Stimulated activated CD8-positive, alpha-beta memory T cell treated with anti-CD3 and anti-CD28 coated beads, Interleukin-2, amount 100 ng/mL, for 1 hour (primary cell): Measurements from ENCODE around the gene SH3TC1.

Source experiments
- DNase-seq, 2 donors: peaks; one replicate each; pipeline ENCODE4 v3.0.0-alpha.2; 2020; ENCODE audit warnings: low read depth in 2 of 2

Gene SH3TC1

DNA sequence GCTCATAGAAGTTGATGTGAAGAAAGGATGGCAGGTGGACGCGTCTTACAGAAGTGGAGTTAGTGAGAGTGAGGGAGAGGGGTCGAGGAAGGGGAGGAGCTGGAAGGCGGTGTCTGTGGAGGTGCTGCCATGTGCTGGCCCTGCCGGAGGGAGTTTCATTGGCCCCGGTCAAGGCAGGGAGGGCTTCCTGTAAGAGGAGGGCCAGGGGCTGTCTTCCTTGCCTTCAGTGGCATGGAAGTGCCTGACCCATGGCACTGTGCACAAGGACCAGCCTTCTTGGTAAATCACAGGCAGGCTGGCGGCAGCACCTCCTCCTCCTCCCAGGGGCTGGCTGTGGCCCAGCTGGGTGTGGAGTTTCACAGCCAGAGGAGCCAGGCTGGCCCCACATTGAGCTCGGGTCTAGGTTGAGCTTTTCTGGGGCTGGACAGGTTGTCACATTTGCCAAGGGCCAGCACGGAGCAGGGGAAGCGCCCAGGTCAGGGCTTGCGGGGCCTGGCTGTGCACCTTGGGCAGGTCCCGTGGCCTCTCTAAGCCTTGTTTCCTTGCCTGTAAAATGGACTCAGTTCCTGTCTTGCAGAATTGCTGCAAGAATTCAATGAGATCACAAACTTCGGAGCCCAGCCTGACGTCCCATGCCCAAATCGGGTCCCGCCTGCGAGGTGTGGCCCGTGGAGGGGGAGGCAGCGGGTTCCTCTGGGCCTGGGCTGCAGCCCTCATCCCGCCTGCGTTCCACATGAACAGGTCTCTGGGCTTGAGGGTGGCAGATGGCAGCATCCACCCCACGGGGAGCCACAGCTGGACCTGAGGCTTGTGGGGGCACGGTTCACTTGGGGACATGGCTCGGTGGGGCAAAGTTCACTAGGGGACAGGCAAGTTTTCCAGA, 77.5 kb downstream of the SH3TC1 start:
- no peak for DNase-seq

DNA sequence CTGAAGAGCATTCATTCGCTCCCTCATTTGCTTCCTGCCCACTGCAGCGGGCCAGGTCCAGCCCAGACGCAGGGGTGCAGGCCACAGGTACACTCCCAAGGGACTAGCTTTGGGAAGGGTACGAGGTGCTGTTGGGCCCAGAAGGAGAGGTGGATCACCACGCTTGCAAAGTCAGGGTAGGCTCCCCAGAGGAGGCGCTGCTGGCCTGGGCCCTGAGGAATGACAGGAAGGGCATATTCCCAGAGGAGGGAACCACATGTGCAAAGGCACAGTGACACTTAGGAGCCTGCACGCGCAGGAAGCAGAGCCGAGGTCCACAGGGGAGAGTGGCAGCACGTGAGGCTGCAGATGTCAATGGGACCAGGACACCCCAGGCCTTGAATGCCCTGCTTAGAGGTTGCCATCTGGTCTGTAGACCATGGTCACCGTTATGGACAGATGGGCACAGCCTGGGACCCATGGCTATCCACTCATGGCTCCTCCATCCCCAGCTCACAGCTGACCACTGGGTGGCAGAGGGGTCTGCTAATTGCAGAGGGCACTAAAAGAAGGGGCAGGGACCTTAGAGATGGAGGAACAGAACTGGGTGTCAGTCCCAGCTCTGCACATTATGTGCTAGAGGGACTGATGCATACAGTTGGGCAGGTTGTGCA, 78.4 kb downstream of the SH3TC1 start:
- no peak for DNase-seq

DNA sequence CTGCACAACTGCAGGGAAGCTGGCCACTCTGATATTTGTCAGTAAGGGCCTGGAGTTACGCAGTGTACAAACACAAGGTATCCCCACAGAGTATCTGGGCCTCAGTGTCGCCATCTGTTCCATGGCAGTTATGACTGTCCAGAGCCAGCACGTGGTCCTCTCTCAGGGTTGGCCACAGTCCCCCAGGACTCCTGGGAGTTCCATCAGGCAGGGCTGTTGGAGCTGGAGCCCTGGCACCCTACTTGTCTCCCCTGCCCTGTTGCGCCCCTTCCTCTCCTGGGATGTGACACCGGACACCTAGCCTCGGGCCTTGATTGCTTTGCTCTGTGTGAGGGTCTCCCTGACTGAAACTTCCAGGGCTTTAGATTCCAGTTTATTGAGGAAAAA, 78.9 kb downstream of the SH3TC1 start:
- no peak for DNase-seq

DNA sequence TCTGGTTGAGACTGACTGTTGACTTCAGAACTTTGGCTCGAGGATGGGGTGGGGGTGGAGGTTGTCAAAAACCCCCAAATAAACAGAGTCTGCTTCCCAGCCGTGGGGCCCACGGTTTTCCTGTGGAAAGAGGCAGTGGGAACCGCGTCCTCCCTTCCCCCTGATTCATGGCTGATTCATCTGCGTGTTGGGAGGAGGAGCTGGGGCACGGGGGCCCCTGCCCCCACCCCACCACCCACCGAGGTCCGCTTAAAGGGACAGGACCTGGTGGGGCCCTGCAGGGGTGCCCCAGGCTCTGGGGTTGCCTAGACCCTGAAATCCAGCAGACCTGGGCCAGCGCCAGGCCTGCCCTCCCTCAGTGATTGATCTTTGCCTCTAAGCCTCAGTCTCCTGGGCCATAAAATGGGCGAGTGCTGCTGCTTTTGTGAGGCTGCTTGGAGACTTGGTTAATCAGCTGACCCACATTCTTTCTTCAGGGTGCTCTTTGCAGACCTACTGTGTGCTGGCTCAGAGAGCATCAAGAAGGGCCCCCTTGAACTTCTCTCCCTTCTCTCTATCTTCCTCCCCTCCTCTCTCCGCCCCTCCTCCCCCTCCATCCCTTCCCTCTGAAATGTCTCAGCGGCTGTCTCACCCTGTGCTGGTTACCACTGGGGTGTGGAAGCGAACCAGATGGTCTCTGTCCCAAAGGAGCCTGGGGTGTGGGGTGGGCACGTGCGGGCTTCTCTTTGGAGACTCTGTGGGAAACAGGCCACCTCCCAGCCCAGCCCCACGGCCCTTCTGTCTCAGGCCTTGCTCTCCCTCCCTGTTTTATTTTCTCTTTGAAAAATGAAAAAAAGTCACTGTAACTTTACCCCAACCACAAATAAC, 79.6 kb downstream of the SH3TC1 start:
- no peak for DNase-seq

DNA sequence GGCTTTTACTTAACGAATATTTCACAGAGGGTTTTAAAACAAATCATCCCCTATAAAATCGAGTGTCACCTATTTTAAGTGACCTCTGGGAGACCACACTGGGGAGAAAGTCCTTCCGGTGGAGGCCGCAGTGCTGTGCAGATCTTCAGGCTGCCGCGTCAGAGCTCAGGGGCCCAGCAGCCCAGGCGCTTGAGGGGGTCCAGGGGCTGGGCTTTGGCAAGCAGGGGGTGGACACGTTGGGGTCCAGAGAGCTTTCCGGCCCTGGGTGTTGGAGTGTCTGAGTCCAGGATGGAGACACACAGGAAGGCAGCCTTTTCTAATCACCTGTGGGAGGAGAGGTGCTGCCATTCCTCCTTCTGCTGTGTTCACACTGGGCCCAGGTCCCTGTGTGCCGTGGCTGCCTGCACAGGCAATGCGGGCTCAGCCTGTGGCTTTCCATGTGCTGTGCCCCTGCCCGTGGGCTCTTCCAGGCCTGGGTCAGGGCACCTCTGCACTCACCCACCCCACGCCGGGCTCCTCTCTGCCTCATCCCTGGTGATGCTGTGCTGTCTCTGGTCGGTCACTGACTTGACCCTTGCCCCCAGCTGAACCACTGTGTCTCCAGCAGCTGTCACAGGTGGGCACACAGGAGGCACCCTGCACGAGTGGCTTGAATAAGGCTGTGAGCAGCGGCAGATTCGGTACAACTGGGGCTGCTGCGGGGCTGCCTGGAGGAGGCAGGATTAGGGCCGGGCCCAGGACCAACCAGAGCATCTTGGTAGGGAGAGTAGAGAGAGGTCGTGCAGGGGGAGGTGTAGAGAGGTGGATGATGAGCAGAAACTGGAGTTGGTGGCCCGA, 80.4 kb downstream of the SH3TC1 start:
- no peak for DNase-seq

DNA sequence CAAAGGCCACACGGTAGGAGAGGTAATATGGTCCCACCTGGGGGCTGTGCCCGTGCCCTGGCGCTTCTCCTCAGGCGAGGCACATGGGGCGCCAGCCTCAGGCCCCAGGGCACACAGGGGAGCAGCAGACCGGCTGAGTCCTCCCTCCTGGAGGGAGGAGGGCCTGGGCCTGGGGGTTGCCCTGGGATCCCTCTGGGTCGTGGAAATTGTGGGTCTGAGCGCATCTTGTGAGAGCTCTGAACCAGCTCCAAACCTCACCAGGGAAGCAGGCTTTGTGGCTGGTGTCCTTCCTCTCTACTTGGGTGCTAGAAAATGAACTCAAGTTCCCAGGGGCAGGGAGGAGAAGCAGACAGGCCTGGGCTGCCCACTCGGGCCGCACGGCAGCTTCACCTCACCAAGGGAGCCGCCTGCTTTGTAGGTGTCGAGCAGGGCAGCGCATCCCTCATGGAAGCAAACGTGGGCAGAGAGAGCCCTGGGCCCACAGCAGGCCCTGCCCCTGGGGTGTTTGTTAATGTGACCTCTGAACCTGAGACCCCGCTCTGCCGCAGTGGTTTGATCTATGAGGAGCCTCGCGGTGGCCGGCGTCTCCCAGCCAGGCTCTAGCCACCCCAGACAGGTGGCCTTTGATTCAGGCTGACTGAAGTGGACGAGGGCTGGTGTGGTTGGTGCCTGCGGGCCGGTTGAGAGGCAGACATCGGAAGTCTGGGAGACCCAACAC, 81.2 kb downstream of the SH3TC1 start:
- DNase-seq = no peak

DNA sequence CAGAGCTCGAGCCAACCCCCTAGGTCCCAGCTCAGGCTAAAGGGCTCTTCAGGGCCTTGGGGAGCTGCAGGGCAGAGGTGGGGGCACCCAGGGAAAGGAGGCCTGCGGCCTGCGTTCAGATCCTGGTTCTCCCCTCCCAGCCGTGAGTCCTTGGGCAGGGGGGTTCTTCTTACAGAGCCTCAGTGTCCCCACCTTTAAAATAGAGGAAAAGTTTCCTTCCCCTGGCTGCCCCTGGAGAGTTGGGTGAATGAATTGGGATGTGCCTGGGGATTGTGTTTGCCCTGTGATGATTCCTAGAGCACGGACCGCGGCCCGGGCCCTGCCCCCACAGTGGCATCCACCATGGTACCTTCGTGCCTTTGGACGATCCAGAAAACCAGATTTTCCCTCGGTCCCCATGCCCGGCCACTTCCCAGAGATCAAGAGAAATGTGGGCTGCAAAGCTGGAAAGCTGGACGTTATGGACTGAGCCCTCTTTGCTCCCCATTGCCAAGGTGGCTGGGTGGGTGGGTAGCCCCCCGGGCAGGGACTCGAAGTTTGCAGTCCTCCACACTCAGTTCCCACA, 81.9 kb downstream of the SH3TC1 start:
- no peak for DNase-seq

DNA sequence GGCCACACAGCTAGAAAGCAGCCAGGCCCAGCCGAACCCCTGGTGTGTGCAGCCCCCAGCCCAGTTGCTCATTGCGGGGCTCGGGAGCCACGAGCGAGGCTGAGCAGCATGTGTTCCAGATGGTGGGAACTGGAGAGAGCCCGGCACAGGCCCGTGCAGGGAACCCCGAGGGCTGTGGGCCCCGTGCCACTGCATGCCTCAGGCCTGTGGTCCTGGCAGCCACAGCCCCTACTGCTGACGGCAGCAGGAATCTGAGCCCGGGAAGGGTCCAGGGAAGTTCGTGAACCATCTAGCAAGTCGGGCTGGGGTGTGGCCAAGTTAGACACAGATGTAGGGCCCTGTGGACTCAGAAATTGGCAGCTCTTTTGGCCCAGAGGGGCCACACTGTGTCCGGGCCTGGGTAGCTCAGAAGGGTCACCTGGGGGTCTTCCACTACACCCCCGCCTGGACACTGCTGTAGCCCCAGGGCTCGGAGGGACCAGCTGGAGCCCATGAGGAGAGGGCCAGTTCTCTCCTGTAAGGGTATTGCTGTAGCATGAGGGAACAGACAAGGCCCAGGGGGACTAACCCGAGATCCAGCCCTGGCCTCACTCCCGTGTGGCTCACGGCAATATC, 82.5 kb downstream of the SH3TC1 start:
- no peak for DNase-seq

DNA sequence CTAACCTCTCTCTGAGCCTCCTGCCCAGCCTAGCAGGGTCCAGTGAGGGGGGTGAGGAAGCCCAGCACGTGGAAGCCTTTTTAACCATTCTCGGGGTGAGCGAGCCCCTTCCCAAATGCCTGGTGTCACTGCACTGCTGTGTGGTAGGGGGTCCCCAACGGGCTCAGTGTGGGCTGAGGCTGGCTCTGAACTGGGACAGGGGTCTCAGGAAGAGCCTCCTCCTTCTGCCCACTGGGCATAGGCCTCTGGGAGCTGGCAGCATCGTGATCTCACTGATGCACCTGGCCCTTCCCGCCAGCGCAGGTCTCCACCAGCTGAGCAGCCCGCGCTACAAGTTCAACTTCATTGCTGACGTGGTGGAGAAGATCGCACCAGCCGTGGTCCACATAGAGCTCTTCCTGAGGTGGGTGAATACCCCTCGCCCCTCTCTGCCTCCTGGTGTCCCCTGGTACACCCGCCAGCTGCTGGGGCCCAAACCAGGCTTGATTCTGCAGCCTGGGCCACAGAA, 83.1 kb downstream of the SH3TC1 start:
- DNase-seq = no peak

DNA sequence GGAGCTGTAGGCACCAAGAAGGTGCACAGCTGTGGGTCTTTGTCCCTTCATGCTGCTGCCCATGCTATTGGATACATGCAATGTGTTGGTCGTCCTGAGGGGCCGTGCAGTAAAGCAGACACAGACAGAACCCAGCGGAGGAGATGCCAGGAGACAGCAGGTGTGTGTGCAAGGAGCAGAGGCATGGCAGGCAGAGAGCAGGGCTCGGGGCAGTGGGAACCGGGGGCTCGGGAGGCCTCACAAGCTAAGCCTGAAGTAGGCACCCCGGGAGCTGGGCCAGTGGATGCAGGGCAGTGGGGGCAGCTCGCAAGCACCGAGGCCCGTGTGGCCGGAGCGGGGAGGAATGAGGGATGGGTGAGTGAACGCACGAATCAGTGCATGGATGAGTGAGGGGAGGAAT, 83.7 kb downstream of the SH3TC1 start:
- no peak for DNase-seq

DNA sequence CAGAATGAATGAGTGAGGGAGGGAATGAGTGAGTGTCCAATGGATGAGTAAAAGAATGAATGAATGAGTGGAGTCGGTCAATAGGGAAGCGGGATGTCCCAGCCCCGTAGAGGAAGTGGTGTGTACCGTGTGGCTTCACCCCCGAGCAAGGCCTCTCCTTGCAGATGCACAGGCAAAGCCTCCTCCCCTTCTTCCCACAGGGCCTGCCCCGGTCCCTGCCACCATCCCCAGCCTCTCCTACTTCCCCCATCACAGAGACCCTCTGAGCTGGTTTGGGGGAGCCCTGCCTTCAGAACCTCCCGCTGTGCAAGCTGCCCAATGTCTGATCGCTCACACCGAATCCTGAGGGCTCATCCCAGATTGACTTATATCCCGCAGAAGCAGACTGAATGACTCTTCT, 84.1 kb downstream of the SH3TC1 start:
- no peak for DNase-seq

DNA sequence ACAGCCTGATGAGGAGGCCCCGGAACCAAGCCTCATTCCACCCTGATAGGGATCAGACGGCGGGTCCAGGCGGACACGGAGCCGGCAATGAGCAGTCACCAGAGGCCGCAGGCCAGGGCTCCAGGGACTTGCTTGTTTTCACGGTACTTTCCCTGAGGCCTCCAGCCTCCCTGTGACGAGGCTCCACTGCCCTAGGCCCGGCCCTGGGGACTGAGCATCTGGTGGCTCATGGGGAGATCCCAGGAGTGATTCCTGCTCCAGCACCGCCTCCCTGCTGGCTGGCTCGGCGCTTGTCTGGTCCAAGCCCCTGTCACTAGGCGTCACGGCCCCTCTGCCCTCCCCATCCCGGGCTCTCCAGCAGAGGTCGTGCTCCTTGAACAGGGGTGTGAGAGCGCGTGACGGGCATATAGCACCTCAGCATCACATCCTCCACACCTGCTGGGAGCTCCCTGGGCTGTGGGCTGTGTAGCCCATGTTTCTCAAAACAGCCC, 84.6 kb downstream of the SH3TC1 start:
- DNase-seq = no peak

DNA sequence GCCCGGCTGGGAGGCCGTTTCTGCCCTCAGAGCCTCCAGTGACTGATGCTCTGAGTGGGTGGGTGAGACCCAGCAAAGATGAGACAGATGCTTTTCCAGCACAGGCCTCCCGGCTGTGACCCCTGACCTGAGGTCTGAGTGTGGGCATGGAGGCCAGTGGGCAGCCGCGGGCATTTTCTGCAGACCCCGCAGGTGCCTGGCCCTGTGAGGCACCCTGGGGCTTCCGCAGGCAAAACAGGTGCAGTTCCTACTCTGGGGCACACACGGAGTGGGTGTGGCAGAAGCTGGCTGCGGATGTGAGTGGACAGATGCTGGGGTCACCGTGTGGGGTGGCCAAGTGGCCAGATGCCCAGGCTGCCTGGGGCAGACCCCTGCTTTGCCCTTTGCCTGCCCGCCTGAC, 85.3 kb downstream of the SH3TC1 start:
- DNase-seq = no peak

DNA sequence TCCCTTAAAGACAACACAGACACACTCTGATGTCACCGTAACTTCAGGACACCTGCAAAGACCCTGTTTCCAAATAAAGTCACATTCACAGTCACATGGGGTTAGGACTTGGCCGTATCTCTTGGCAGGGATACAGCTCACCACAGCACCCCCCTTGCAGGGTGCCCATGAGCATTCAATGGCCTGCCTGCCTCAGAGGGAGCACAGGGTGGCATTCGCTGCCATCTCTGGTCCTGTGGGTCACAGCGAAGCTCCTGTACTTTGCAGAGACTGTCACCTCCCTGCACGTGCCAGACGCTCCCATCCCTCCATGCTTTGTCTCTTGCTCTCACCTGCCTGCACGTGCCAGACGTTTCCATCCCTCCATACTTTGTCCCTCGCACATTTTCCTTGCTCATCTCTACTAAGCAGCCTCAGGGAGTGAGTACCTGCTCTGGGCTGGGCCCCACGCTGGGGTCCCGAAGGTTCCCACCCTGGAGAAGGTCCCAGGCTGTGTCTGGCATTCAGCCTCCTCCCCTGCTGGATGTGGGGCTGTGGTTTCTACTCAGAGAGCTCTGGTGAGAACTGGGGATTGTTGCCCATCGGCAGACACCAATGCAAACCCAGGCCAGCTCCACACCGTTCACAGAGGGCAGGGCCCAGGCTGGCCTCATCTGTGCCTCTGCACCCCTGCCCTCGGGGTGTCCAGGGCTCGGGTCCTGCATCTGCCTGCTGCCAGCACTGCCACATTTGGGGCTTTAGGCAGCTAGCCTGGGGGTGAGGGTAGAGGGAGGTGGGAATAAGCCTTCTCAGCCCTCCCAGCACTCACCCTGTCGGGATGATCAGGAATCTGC, 86.3 kb downstream of the SH3TC1 start:
- DNase-seq = no peak

DNA sequence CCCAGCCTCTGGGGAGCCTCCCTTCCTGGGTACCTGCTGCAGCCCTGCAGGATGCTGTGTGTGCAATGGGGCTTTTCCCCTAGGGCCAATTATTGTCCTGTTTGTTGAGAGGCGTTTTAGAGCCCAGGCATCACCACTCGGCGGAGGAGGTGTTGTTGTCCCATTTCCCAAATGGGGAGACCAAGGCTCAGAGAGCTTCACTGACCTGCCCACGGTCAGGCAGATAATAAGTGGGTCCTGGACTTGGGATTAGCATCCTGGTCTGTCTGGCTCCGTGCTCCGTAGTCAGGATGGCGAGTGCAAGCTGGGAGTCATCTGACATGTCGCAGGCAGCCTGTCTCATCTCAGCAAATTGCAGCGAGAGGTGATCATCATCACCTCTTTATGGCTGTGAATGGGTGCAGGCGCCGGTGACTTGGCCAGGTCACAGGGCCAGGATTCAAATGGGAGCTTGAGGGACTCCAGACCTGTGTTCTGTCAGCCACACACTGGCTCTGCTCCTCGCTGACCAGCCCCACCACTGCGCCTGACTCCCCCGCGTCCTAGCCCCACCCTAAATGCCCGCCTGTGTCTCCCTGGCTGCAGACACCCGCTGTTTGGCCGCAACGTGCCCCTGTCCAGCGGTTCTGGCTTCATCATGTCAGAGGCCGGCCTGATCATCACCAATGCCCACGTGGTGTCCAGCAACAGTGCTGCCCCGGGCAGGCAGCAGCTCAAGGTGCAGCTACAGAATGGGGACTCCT, 87.1 kb downstream of the SH3TC1 start:
- no peak for DNase-seq

DNA sequence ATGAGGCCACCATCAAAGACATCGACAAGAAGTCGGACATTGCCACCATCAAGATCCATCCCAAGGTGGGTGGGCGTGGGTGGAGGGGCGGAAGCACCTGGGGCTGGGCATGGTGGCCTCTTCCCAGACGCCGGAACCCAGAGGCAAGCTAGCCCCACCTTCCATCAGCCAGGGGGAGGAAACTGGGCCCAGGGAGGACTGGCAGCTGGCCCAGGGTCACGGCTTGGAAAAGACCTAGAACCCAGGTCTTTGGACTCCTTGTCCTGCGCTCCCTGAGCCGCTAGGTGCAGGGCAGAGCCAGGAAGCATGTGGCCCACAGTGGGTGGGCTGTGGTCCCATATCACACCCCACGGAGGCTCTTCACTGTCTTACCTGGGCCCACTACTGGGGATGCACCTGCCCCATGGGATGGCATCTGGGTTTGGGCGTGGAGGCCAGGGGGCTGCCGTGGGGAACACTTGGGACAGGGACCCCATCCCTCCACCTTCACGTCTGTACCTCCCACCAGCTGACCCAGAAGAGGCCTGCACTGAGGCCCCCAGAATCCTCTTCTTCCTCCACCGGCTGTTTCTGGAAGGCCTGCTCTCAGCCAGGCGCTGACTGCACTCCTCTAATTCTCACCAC, 87.7 kb downstream of the SH3TC1 start:
- no peak for DNase-seq
